ENCODE results near the gene RIC8A. TPM values are rescaled to one million over a fixed set of nuclear protein-coding genes. Genes with fewer than 3 reads are reported as not detected.
"Not testable (repeated sequence)": the region's sequence is repeated elsewhere in the genome, so short reads cannot be mapped to it uniquely, and the experiment has no call there.

Gene RIC8A
- polyA plus RNA-seq, 4 donors: 57.8 to 64.3 (median 60.9) TPM

DNA sequence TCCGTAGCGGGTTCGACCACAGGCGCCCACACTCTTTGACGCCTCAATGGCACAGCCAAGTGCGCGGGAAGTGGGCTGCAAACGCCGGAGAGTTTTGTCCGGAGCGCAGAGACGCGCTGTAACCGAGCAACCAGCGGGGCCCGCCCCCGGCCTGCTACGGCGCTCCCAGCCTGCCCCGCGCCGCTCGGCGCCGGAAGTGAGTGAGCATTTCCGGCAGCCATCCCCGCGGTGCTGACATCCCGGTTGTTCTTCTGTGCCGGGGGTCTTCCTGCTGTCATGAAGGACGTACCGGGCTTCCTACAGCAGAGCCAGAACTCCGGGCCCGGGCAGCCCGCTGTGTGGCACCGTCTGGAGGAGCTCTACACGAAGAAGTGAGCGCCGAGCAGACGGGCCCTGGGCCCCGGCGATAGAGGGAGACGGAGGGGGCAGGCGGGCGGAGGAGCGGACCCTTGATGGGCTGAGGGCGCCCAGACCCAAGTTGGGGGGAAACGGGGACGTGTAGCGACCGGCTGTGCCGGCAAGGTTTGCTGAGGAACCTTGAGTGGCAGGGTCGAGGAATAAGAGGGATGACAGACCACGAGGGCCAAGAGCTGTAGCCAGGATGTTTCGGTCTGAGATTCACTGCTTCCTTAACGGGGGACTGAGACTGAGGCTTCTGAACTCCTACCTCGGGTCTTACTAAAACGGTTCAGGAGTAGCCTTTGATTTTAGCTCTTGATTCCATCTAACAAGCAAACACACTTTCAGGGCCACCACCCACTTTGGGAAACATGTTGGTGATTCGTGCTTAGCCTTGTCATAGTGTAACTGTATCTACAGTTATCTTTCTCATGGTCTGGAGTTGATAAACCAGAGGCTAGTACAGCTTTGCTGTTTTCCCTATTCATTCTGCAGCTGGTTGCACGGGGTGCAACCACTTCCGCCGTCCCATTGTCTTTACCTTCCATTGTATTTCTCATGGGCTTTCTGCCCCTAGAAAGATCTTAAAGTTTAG lies 29.6 kb downstream of the RIC8A start, which contains the start of gene PSMD13:
Gene PSMD13, plus strand, starts transcription at position 203 of the 994 bp plus-strand sequence. Its CDS starts 74 bp downstream, at position 277.
- DNase-seq (peak; percentile 78 to 93), FAIRE-seq (no peak)
- 1 to 2% (median 1%) methylated on average over 62 of the region's 62 CpGs for WGBS, 3 donors
- Histone ChIP-seq H3K27ac (ENCODE audit: low read depth in 1 of 3, low read length in 2 of 3) (peak within 1 kb of the TSS; percentile 85 to 100 (median 99)), H3K4me1 (ENCODE audit: control insufficient read depth in 3 of 3, insufficient read depth in 2 of 3, low read depth in 1 of 3, low read length in 2 of 3) (peaks cover 2 to 22% (median 2%) of the 10 kb centered on the region in 3 donors), H3K4me3 (ENCODE audit: low read depth in 1 of 3, low read length in 3 of 3) (peak within 1 kb of the TSS; percentile 88 to 100 (median 94)), H3K9me3 (ENCODE audit: control insufficient read depth in 2 of 2, insufficient read depth in 1 of 2, low read depth in 1 of 2, low read length in 1 of 2) (no peaks in the 10 kb centered on the region), H3K36me3 (ENCODE audit: control insufficient read depth in 3 of 3, insufficient read depth in 2 of 3, low read depth in 1 of 3, low read length in 3 of 3) (peaks cover 0 to 25% (median 2%) of the 10 kb centered on the region in 3 donors), H3K27me3 (ENCODE audit: control insufficient read depth in 3 of 3, insufficient read depth in 3 of 3, low read length in 3 of 3) (no peaks in the 10 kb centered on the region)

DNA sequence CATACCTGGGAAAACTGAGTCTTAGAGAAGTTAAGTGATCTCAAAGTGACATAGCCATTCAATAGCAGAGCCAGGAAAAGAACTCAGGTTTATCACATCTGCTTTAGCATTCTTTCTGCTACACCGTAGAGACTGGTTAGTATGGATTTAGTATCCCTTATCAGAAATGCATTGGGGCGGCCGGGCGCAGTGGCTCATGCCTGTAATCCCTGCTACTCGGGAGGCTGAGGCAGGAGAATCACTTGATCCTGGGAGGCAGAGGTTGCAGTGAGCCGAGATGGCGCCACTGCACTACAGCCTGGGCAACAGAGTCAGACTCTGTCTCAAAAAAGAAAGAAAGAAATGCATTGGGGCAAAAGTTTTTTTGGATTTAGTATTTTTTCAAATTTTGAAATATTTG lies 30.8 kb downstream of the RIC8A start:
- not testable (repeated sequence) for DNase-seq; H3K9me3 ChIP-seq (ENCODE audit: control insufficient read depth in 2 of 2, insufficient read depth in 1 of 2, low read depth in 1 of 2, low read length in 1 of 2); FAIRE-seq; H3K27ac ChIP-seq (ENCODE audit: low read depth in 1 of 3, low read length in 2 of 3); H3K4me3 ChIP-seq (ENCODE audit: low read depth in 1 of 3, low read length in 3 of 3); H3K27me3 ChIP-seq (ENCODE audit: control insufficient read depth in 3 of 3, insufficient read depth in 3 of 3, low read length in 3 of 3)
- 71 to 83% (median 81%) methylated on average over 7 of the region's 7 CpGs for WGBS, 3 donors
- Histone ChIP-seq H3K36me3 (ENCODE audit: control insufficient read depth in 3 of 3, insufficient read depth in 2 of 3, low read depth in 1 of 3, low read length in 3 of 3) (peaks cover 0 to 19% (median 2%) of the 10 kb centered on the region in 3 donors), H3K4me1 (ENCODE audit: control insufficient read depth in 3 of 3, insufficient read depth in 2 of 3, low read depth in 1 of 3, low read length in 2 of 3) (peaks cover 2 to 22% (median 2%) of the 10 kb centered on the region in 3 donors)

DNA sequence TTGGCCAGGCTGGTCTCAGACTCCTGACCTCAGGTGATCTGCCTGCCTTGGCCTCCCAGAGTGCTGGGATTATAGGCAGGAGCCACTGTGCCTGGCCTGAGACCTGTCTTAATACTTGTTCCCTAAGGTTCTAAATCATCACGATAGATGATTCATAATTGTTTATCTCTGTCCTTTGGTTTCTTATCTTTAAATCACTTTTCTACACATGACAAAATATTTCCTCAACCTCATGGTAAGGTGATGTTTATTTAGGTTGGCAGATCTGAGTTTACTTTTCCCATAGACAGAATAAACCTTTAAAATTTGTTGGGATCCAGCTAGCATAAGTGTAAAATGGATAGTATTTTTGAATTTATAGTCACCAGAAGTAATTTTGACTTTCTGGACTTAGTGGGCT lies 32.8 kb downstream of the RIC8A start:
- FAIRE-seq (no peak), DNase-seq (no peak)
- Histone ChIP-seq H3K27me3 (ENCODE audit: control insufficient read depth in 3 of 3, insufficient read depth in 3 of 3, low read length in 3 of 3) (no peaks in the 10 kb centered on the region), H3K36me3 (ENCODE audit: control insufficient read depth in 3 of 3, insufficient read depth in 2 of 3, low read depth in 1 of 3, low read length in 3 of 3) (peaks cover 5 to 27% (median 6%) of the 10 kb centered on the region in 3 donors), H3K27ac (ENCODE audit: low read depth in 1 of 3, low read length in 2 of 3) (no peak overlapping the region), H3K4me1 (ENCODE audit: control insufficient read depth in 3 of 3, insufficient read depth in 2 of 3, low read depth in 1 of 3, low read length in 2 of 3) (peaks cover 0 to 13% (median 2%) of the 10 kb centered on the region in 3 donors), H3K4me3 (ENCODE audit: low read depth in 1 of 3, low read length in 3 of 3) (no peak overlapping the region), H3K9me3 (ENCODE audit: control insufficient read depth in 2 of 2, insufficient read depth in 1 of 2, low read depth in 1 of 2, low read length in 1 of 2) (no peaks in the 10 kb centered on the region)
- WGBS, 3 donors: 47 to 66% (median 50%) methylated on average over 1 of the region's 1 CpG

DNA sequence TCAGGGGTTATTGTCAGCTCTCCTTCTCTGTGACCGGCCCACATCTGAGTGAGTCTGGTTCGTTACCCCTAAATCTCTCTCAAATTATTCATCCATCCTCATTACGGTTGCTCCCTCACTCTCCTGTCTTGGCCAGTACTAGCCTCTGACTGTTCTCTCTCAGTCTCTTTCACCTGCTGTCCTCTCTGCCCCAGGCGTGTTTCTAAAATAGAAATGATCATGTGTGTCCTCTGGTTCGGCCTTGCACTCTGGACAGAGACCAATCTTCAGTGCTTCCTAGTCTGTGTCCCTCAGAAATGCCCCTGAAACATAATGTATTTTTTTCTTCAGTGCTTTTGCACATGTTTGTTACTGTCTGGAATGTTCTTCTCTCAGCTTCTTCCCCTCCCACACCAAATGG lies 34.1 kb downstream of the RIC8A start:
- WGBS, 3 donors: 94 to 95% (median 95%) methylated on average over 5 of the region's 5 CpGs
- H3K4me3 ChIP-seq (ENCODE audit: low read depth in 1 of 3, low read length in 3 of 3): no peak overlapping the region
- peaks cover 8 to 37% (median 11%) of the 10 kb centered on the region in 3 donors for H3K36me3 ChIP-seq (ENCODE audit: control insufficient read depth in 3 of 3, insufficient read depth in 2 of 3, low read depth in 1 of 3, low read length in 3 of 3)
- H3K27me3 ChIP-seq (ENCODE audit: control insufficient read depth in 3 of 3, insufficient read depth in 3 of 3, low read length in 3 of 3): no peaks in the 10 kb centered on the region
- DNase-seq (no peak), FAIRE-seq (no peak)
- no peaks in the 10 kb centered on the region for H3K9me3 ChIP-seq (ENCODE audit: control insufficient read depth in 2 of 2, insufficient read depth in 1 of 2, low read depth in 1 of 2, low read length in 1 of 2)
- H3K27ac ChIP-seq (ENCODE audit: low read depth in 1 of 3, low read length in 2 of 3): no peak overlapping the region
- H3K4me1 ChIP-seq (ENCODE audit: control insufficient read depth in 3 of 3, insufficient read depth in 2 of 3, low read depth in 1 of 3, low read length in 2 of 3): peaks cover 0 to 11% (median 2%) of the 10 kb centered on the region in 3 donors

DNA sequence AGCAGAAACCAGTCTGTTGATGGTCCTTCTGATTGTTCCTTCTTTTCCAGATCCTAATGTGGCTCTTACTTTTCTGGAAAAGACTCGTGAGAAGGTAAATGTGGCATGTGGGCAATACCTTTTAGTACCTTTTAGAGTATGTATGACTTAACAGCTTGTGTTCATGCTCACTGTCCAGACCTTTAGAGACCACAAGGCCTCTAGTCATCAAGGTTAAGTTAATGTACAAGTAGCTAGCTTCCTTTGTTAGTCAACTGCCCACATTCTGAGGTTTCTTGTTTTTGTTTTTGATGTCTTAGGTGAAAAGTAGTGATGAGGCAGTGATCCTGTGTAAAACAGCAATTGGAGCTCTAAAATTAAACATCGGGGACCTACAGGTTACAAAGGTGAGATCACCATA lies 36.9 kb downstream of the RIC8A start:
- H3K4me3 ChIP-seq (ENCODE audit: low read depth in 1 of 3, low read length in 3 of 3): no peak overlapping the region
- no peaks in the 10 kb centered on the region for H3K27me3 ChIP-seq (ENCODE audit: control insufficient read depth in 3 of 3, insufficient read depth in 3 of 3, low read length in 3 of 3)
- no peak for DNase-seq
- whole genome bisulfite sequencing, 3 donors: 79 to 93% (median 92%) methylated on average over 2 of the region's 2 CpGs
- no peak for FAIRE-seq
- peaks cover 14 to 54% (median 20%) of the 10 kb centered on the region in 3 donors for H3K36me3 ChIP-seq (ENCODE audit: control insufficient read depth in 3 of 3, insufficient read depth in 2 of 3, low read depth in 1 of 3, low read length in 3 of 3)
- H3K9me3 ChIP-seq (ENCODE audit: control insufficient read depth in 2 of 2, insufficient read depth in 1 of 2, low read depth in 1 of 2, low read length in 1 of 2): no peaks in the 10 kb centered on the region
- H3K4me1 ChIP-seq (ENCODE audit: control insufficient read depth in 3 of 3, insufficient read depth in 2 of 3, low read depth in 1 of 3, low read length in 2 of 3): no peaks in the 10 kb centered on the region
- H3K27ac ChIP-seq (ENCODE audit: low read depth in 1 of 3, low read length in 2 of 3): no peak overlapping the region

DNA sequence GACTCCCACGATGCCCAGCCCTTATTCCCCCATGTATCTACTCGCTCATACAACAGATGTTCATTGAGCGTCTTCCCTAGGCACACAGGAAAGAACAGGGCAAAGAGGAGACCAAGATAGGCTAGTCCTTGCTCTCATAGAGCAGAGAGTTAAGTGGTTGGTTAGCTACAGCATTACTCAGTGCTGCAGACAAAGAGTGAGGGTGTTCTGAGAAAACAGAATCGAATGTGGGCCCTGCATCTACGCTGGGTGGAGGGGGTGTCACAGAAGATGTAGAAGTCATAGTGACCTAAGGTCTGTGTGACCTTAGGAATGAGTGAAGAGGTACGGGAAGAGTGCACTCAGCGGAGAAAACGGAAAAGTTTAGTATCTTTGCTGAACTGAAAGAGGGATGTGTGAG lies 41.6 kb downstream of the RIC8A start:
- WGBS, 3 donors: 78 to 82% (median 79%) methylated on average over 8 of the region's 8 CpGs
- no peak for DNase-seq
- H3K27me3 ChIP-seq (ENCODE audit: control insufficient read depth in 3 of 3, insufficient read depth in 3 of 3, low read length in 3 of 3): no peaks in the 10 kb centered on the region
- no peaks in the 10 kb centered on the region for H3K9me3 ChIP-seq (ENCODE audit: control insufficient read depth in 2 of 2, insufficient read depth in 1 of 2, low read depth in 1 of 2, low read length in 1 of 2)
- no peak overlapping the region for H3K27ac ChIP-seq (ENCODE audit: low read depth in 1 of 3, low read length in 2 of 3)
- H3K36me3 ChIP-seq (ENCODE audit: control insufficient read depth in 3 of 3, insufficient read depth in 2 of 3, low read depth in 1 of 3, low read length in 3 of 3): peaks cover 11 to 67% (median 26%) of the 10 kb centered on the region in 3 donors
- FAIRE-seq: no peak
- no peaks in the 10 kb centered on the region for H3K4me1 ChIP-seq (ENCODE audit: control insufficient read depth in 3 of 3, insufficient read depth in 2 of 3, low read depth in 1 of 3, low read length in 2 of 3)
- H3K4me3 ChIP-seq (ENCODE audit: low read depth in 1 of 3, low read length in 3 of 3): no peak overlapping the region

DNA sequence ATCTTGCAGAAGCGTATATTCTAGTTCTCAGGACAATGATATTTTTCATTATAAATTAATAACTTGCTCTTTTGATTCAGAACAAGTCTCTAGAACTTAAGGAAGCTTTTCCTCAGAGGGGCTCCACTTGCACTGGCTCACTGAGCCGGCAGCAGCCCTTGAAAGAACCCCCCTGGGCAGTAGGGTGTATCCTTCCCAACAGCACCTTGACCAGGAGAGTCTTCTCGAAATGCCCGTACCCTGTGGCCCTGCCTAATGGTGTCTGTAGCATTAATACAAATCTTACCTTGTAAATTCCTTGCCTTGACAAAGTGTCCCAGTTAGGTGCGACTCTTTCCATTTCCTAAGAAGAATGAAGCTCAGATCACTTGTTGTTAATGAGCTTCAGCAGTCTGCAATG lies 42.8 kb downstream of the RIC8A start:
- DNase-seq (no peak), FAIRE-seq (no peak)
- H3K4me3 ChIP-seq (ENCODE audit: low read depth in 1 of 3, low read length in 3 of 3): no peak overlapping the region
- no peaks in the 10 kb centered on the region for H3K27me3 ChIP-seq (ENCODE audit: control insufficient read depth in 3 of 3, insufficient read depth in 3 of 3, low read length in 3 of 3)
- WGBS, 3 donors: 83 to 86% (median 85%) methylated on average over 5 of the region's 5 CpGs
- no peaks in the 10 kb centered on the region for H3K4me1 ChIP-seq (ENCODE audit: control insufficient read depth in 3 of 3, insufficient read depth in 2 of 3, low read depth in 1 of 3, low read length in 2 of 3)
- no peak overlapping the region for H3K27ac ChIP-seq (ENCODE audit: low read depth in 1 of 3, low read length in 2 of 3)
- no peaks in the 10 kb centered on the region for H3K9me3 ChIP-seq (ENCODE audit: control insufficient read depth in 2 of 2, insufficient read depth in 1 of 2, low read depth in 1 of 2, low read length in 1 of 2)
- peaks cover 11 to 61% (median 22%) of the 10 kb centered on the region in 3 donors for H3K36me3 ChIP-seq (ENCODE audit: control insufficient read depth in 3 of 3, insufficient read depth in 2 of 3, low read depth in 1 of 3, low read length in 3 of 3)

DNA sequence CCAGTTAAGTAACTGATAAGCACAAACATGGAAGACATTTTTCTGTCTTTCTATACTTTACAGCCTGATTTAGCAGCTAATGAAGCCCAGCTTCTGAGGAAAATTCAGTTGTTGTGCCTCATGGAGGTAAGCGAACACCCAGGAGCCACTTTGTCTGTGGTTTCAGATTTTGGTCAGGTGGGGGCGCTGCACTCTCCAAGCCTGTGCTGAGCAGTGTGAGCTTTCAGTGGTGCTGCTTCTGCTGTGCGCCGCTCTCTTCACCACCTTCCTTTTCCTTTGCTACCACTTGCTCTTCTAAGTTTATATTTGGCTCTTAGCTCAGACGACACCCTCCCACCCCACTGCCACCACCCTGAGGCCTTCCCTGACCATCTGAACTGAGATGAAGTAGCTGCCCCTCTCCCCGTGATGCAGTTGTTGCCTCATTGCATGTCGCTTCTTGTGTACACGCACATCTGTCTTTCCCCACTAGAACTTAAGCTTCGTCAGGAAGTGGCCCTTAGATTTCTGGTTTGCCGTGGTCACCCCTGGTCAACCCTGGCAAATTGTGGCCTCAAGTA lies 43.3 kb downstream of the RIC8A start:
- Histone ChIP-seq H3K36me3 (ENCODE audit: control insufficient read depth in 3 of 3, insufficient read depth in 2 of 3, low read depth in 1 of 3, low read length in 3 of 3) (peaks cover 11 to 57% (median 20%) of the 10 kb centered on the region in 3 donors), H3K27ac (ENCODE audit: low read depth in 1 of 3, low read length in 2 of 3) (peak overlapping the region in 1 of 3 donors; percentile 18), H3K4me1 (ENCODE audit: control insufficient read depth in 3 of 3, insufficient read depth in 2 of 3, low read depth in 1 of 3, low read length in 2 of 3) (no peaks in the 10 kb centered on the region), H3K27me3 (ENCODE audit: control insufficient read depth in 3 of 3, insufficient read depth in 3 of 3, low read length in 3 of 3) (no peaks in the 10 kb centered on the region), H3K9me3 (ENCODE audit: control insufficient read depth in 2 of 2, insufficient read depth in 1 of 2, low read depth in 1 of 2, low read length in 1 of 2) (no peaks in the 10 kb centered on the region), H3K4me3 (ENCODE audit: low read depth in 1 of 3, low read length in 3 of 3) (no peak overlapping the region)
- no peak for FAIRE-seq
- 64 to 78% (median 70%) methylated on average over 10 of the region's 10 CpGs for WGBS, 3 donors
- DNase-seq: peak; percentile 70 to 77
